Vagina (tissue), 2 donors: Measurements from ENCODE around the gene NYAP2.

Source experiments
- POLR2AphosphoS5 ChIP-seq, 2 donors: sonication (generic); formaldehyde crosslinking; IDR thresholded peaks; one replicate each; pipeline ENCODE4 v1.9.0; 2017; ENCODE audit warnings: antibody characterized with exemption in 2 of 2, mild to moderate bottlenecking in 2 of 2, low read depth in 1 of 2; ENCODE audit not compliant: insufficient read depth in 1 of 2
- TF ChIP-seq, protein P1 (sequence below), 3 experiments: fragments of 450-650 bp in 2 of 3; fragments of 200-600 bp in 1 of 3; sonication (generic) in 1 of 3; IDR thresholded peaks; one replicate each; pipeline ENCODE4 v1.5.1; 2017 to 2019; ENCODE audit warnings: antibody characterized with exemption in 3 of 3, mild to moderate bottlenecking in 2 of 3, moderate library complexity in 2 of 3

DNA sequence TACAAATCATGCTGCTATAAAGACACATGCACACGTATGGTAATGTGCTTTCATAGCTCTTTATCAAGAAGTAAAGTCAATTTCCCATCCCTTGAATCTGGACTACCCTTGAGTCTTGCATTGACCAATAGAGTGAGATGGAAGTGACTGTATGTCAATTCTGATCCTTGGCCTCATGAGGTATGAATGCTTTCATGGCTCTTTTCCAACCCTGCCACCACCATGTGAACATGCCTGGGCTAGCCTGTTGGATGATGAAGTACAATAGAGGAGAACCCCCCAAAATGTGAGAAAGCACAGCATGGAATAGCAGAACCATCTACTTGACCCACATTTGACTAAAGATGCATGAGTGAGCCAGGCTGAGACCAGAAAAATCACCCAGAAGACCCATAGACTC, 237.0 kb downstream of the NYAP2 start:
- no peak for TF ChIP-seq POLR2AphosphoS5 (IDR thresholded peaks at IDR 0.05; ENCODE audit: insufficient read depth in 1 of 2, low read depth in 1 of 2)
- TF ChIP-seq, protein P1, sequence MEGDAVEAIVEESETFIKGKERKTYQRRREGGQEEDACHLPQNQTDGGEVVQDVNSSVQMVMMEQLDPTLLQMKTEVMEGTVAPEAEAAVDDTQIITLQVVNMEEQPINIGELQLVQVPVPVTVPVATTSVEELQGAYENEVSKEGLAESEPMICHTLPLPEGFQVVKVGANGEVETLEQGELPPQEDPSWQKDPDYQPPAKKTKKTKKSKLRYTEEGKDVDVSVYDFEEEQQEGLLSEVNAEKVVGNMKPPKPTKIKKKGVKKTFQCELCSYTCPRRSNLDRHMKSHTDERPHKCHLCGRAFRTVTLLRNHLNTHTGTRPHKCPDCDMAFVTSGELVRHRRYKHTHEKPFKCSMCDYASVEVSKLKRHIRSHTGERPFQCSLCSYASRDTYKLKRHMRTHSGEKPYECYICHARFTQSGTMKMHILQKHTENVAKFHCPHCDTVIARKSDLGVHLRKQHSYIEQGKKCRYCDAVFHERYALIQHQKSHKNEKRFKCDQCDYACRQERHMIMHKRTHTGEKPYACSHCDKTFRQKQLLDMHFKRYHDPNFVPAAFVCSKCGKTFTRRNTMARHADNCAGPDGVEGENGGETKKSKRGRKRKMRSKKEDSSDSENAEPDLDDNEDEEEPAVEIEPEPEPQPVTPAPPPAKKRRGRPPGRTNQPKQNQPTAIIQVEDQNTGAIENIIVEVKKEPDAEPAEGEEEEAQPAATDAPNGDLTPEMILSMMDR (IDR thresholded peaks at IDR 0.05) = no peak
